ENCODE measurements around the gene GPR146.

DNA sequence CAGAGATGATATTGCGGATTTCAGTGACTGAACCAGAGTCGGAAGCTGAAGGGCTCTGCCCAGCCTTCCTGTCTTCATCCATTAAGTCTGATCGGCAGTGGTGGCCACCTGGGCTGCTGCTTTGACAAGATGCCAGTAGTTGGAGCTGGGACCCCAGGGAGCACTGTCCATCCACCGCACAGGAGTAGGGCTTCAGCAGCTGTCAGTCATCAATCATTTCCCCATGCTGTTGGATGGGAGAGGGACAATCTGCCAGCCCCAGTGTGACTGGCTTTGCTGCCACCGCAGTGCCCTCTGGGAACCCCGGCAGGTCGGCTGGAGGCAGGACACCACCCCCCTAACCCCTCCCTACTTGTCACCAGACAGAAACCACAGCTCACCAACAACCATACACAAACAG, 23.0 kb upstream of the GPR146 start:
- TF ChIP-seq, protein P1, sequence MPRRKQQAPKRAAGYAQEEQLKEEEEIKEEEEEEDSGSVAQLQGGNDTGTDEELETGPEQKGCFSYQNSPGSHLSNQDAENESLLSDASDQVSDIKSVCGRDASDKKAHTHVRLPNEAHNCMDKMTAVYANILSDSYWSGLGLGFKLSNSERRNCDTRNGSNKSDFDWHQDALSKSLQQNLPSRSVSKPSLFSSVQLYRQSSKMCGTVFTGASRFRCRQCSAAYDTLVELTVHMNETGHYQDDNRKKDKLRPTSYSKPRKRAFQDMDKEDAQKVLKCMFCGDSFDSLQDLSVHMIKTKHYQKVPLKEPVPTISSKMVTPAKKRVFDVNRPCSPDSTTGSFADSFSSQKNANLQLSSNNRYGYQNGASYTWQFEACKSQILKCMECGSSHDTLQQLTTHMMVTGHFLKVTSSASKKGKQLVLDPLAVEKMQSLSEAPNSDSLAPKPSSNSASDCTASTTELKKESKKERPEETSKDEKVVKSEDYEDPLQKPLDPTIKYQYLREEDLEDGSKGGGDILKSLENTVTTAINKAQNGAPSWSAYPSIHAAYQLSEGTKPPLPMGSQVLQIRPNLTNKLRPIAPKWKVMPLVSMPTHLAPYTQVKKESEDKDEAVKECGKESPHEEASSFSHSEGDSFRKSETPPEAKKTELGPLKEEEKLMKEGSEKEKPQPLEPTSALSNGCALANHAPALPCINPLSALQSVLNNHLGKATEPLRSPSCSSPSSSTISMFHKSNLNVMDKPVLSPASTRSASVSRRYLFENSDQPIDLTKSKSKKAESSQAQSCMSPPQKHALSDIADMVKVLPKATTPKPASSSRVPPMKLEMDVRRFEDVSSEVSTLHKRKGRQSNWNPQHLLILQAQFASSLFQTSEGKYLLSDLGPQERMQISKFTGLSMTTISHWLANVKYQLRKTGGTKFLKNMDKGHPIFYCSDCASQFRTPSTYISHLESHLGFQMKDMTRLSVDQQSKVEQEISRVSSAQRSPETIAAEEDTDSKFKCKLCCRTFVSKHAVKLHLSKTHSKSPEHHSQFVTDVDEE (CRISPR knock-in tag; IDR thresholded peaks at IDR 0.05), result no peak
- no peak for TF ChIP-seq TOX (CRISPR knock-in tag; IDR thresholded peaks at IDR 0.05; ENCODE audit: borderline replicate concordance)
